K562 treated with DMSO at 1 percent for 12 hours (cell line): ENCODE data around the gene NR4A2. TPM values are rescaled to one million over a fixed set of nuclear protein-coding genes. Genes with fewer than 3 reads are reported as not detected.

Experiments used
- total RNA-seq: library from RNA; unstranded; fragments of 300-600 nt; gene quantifications from 2 replicates; pipeline ENCODE4 v1.2.3, GENCODE V29; 2022; ENCODE audit not compliant: insufficient read depth

Gene NR4A2
- total RNA-seq = 0.92 and 3.2 TPM in 2 replicates

GRCh38 chr2:156332534-156333273 is at the start of gene NR4A2:
Gene NR4A2, minus strand, starts transcription at chr2:156332721. Its CDS starts 2,535 bp downstream, at chr2:156330186.

Other genes with a start within 250 kb of the NR4A2 start
- 3.0 and 27.8 TPM in 2 replicates for gene GPD2, start 103.7 kb upstream of the NR4A2 start, total RNA-seq